ENCODE measurements around the gene LRSAM1.

- TF ChIP-seq CTCF (conservative IDR thresholded peaks at IDR 0.05; ENCODE audit: low read length) (no peak), EZH2phosphoT487 (IDR thresholded peaks at IDR 0.05; ENCODE audit: borderline replicate concordance, low read depth, low read length) (no peak)
Observed at GRCh38 chr9:127535396-127535795, 84.1 kb downstream of the LRSAM1 start.
